ENCODE data around the gene SYT4.

Gene SYT4

GRCh38 chr18:43247944-43248343 is 29.3 kb downstream of the SYT4 start:
- TF ChIP-seq POLR2A (IDR thresholded peaks at IDR 0.05; ENCODE audit: extremely low read depth, insufficient read length) = no peak
- no peak for TF ChIP-seq MAX (IDR thresholded peaks at IDR 0.05; ENCODE audit: low read depth, low read length)
- no peak for TF ChIP-seq MYC (IDR thresholded peaks at IDR 0.05; ENCODE audit: low read depth, low read length)
- no peak for TF ChIP-seq CTCF (IDR thresholded peaks at IDR 0.05; ENCODE audit: low read depth, low read length)
- no peak for DNase-seq (ENCODE audit: low read depth)
- H3K4me3 ChIP-seq (ENCODE audit: low read depth, low read length) = no peak overlapping the region

GRCh38 chr18:43238429-43238828 is 38.9 kb downstream of the SYT4 start:
- TF ChIP-seq MYC (IDR thresholded peaks at IDR 0.05; ENCODE audit: low read depth, low read length) (no peak), CTCF (IDR thresholded peaks at IDR 0.05; ENCODE audit: low read depth, low read length) (no peak), POLR2A (IDR thresholded peaks at IDR 0.05; ENCODE audit: extremely low read depth, insufficient read length) (no peak), MAX (IDR thresholded peaks at IDR 0.05; ENCODE audit: low read depth, low read length) (no peak)
- H3K4me3 ChIP-seq (ENCODE audit: low read depth, low read length) = no peak overlapping the region
- no peak for DNase-seq (ENCODE audit: low read depth)

- no peak overlapping the region for H3K4me3 ChIP-seq (ENCODE audit: low read depth, low read length)
- no peak for DNase-seq (ENCODE audit: low read depth)
- TF ChIP-seq MYC (IDR thresholded peaks at IDR 0.05; ENCODE audit: low read depth, low read length) (no peak), POLR2A (IDR thresholded peaks at IDR 0.05; ENCODE audit: extremely low read depth, insufficient read length) (no peak), CTCF (IDR thresholded peaks at IDR 0.05; ENCODE audit: low read depth, low read length) (no peak), MAX (IDR thresholded peaks at IDR 0.05; ENCODE audit: low read depth, low read length) (no peak)
Observed at GRCh38 chr18:43236921-43237320, 40.4 kb downstream of the SYT4 start.

- no peak for DNase-seq (ENCODE audit: low read depth)
- TF ChIP-seq MYC (IDR thresholded peaks at IDR 0.05; ENCODE audit: low read depth, low read length) (no peak), CTCF (IDR thresholded peaks at IDR 0.05; ENCODE audit: low read depth, low read length) (no peak), POLR2A (IDR thresholded peaks at IDR 0.05; ENCODE audit: extremely low read depth, insufficient read length) (no peak), MAX (IDR thresholded peaks at IDR 0.05; ENCODE audit: low read depth, low read length) (no peak)
- no peak overlapping the region for H3K4me3 ChIP-seq (ENCODE audit: low read depth, low read length)
Observed at GRCh38 chr18:43234889-43235288, 42.4 kb downstream of the SYT4 start.

- DNase-seq (ENCODE audit: low read depth) = no peak
- TF ChIP-seq POLR2A (IDR thresholded peaks at IDR 0.05; ENCODE audit: extremely low read depth, insufficient read length) (no peak), CTCF (IDR thresholded peaks at IDR 0.05; ENCODE audit: low read depth, low read length) (no peak), MAX (IDR thresholded peaks at IDR 0.05; ENCODE audit: low read depth, low read length) (no peak), MYC (IDR thresholded peaks at IDR 0.05; ENCODE audit: low read depth, low read length) (no peak)
- H3K4me3 ChIP-seq (ENCODE audit: low read depth, low read length) = no peak overlapping the region
Observed at GRCh38 chr18:43222501-43222900, 54.8 kb downstream of the SYT4 start.

- no peak for DNase-seq (ENCODE audit: low read depth)
- no peak overlapping the region for H3K4me3 ChIP-seq (ENCODE audit: low read depth, low read length)
- TF ChIP-seq POLR2A (IDR thresholded peaks at IDR 0.05; ENCODE audit: extremely low read depth, insufficient read length) = no peak
- TF ChIP-seq MAX (IDR thresholded peaks at IDR 0.05; ENCODE audit: low read depth, low read length) = no peak
- no peak for TF ChIP-seq MYC (IDR thresholded peaks at IDR 0.05; ENCODE audit: low read depth, low read length)
- no peak for TF ChIP-seq CTCF (IDR thresholded peaks at IDR 0.05; ENCODE audit: low read depth, low read length)
Observed at GRCh38 chr18:43220691-43221090, 56.6 kb downstream of the SYT4 start.

Data from NB4 (cell line).